ENCODE results near the gene ADAM12.

The ADAM12 gene

GRCh38 chr10:126398924-126399323 is 10.6 kb upstream of the ADAM12 start:
- Histone ChIP-seq H3K27ac (ENCODE audit: extremely low read depth, low read depth, low read length) (no peak overlapping the region), H3K36me3 (ENCODE audit: control insufficient read depth in 2 of 2, insufficient read depth in 1 of 2, low read length in 2 of 2) (no peaks in the 10 kb centered on the region), H3K4me3 (ENCODE audit: low read depth, low read length) (no peak overlapping the region), H3K9me3 (ENCODE audit: control insufficient read depth, insufficient read depth, low read depth, low read length) (no peaks in the 10 kb centered on the region), H3K4me1 (ENCODE audit: control insufficient read depth, insufficient read depth, low read length) (peaks cover 5% of the 10 kb centered on the region; the same call in 1 of the 2 replicates)
- no peak for TF ChIP-seq ZNF18 (tag by site-specific recombination; IDR thresholded peaks at IDR 0.05)
- TF ChIP-seq ZNF704 (tag by site-specific recombination; IDR thresholded peaks at IDR 0.05) = no peak
- no peak for TF ChIP-seq ZBTB7A (tag by site-specific recombination; IDR thresholded peaks at IDR 0.05; ENCODE audit: low read depth)
- TF ChIP-seq YY1 (tag by site-specific recombination; IDR thresholded peaks at IDR 0.05) = no peak
- no peak for TF ChIP-seq ZNF626 (tag by site-specific recombination; IDR thresholded peaks at IDR 0.05)
- no peak for TF ChIP-seq TRIM28 (IDR thresholded peaks at IDR 0.05; ENCODE audit: borderline replicate concordance, low read length)
- no peak for TF ChIP-seq ZNF596 (tag by site-specific recombination; IDR thresholded peaks at IDR 0.05)
- no peak for TF ChIP-seq KLF16 (tag by site-specific recombination; IDR thresholded peaks at IDR 0.05)
- no peak for TF ChIP-seq ZSCAN23 (tag by site-specific recombination; IDR thresholded peaks at IDR 0.05)
- no peak for TF ChIP-seq ZNF747 (tag by site-specific recombination; IDR thresholded peaks at IDR 0.05)
- no peak for TF ChIP-seq HOXA7 (CRISPR knock-in tag; IDR thresholded peaks at IDR 0.05; ENCODE audit: borderline replicate concordance)
- no peak for TF ChIP-seq ZNF248 (tag by site-specific recombination; IDR thresholded peaks at IDR 0.05)
- no peak for TF ChIP-seq ZBTB44 (tag by site-specific recombination; IDR thresholded peaks at IDR 0.05)
- TF ChIP-seq ZNF214 (tag by site-specific recombination; IDR thresholded peaks at IDR 0.05; ENCODE audit: borderline replicate concordance) = no peak
- TF ChIP-seq KLF1 (tag by site-specific recombination; IDR thresholded peaks at IDR 0.05) = no peak
- CTCF ChIA-PET = no interaction called here
- POLR2A ChIA-PET = no interaction called here

GRCh38 chr10:126398383-126398743 is 10.1 kb upstream of the ADAM12 start:
- CTCF ChIA-PET = interaction anchor here (0.5 kb wide), 1 partner anchor 251 kb away, joined by 3 read pairs; no protein-coding TSS in a partner anchor
- H3K27ac ChIP-seq (ENCODE audit: extremely low read depth, low read depth, low read length) = no peak overlapping the region
- peaks cover 5% of the 10 kb centered on the region; the same call in 1 of the 2 replicates for H3K4me1 ChIP-seq (ENCODE audit: control insufficient read depth, insufficient read depth, low read length)
- POLR2A ChIA-PET = no interaction called here
- no peaks in the 10 kb centered on the region for H3K9me3 ChIP-seq (ENCODE audit: control insufficient read depth, insufficient read depth, low read depth, low read length)
- H3K4me3 ChIP-seq (ENCODE audit: low read depth, low read length) = no peak overlapping the region
- no peaks in the 10 kb centered on the region for H3K36me3 ChIP-seq (ENCODE audit: control insufficient read depth in 2 of 2, insufficient read depth in 1 of 2, low read length in 2 of 2)
- 0 out of 2 replicates have a peak, but pooled peaks have one; percentile 3 for TF ChIP-seq ZEB2 (tag by site-specific recombination; IDR thresholded peaks at IDR 0.05)
- no peak for TF ChIP-seq ZNF155 (tag by site-specific recombination; IDR thresholded peaks at IDR 0.05)
- peak; percentile 8; the same call in 1 of the 2 replicates for TF ChIP-seq ZBTB21 (tag by site-specific recombination; IDR thresholded peaks at IDR 0.05)
- 0 out of 2 replicates have a peak, but pooled peaks have one; percentile 9 for TF ChIP-seq KLF8 (tag by site-specific recombination; IDR thresholded peaks at IDR 0.05)
- no peak for TF ChIP-seq ZNF19 (tag by site-specific recombination; IDR thresholded peaks at IDR 0.05; ENCODE audit: low read depth)
- TF ChIP-seq ZNF202 (tag by site-specific recombination; IDR thresholded peaks at IDR 0.05; ENCODE audit: borderline replicate concordance) = no peak
- no peak for TF ChIP-seq BCL11B (tag by site-specific recombination; IDR thresholded peaks at IDR 0.05; ENCODE audit: low read depth)
- 0 out of 2 replicates have a peak, but pooled peaks have one; percentile 7 for TF ChIP-seq PRDM10 (tag by site-specific recombination; IDR thresholded peaks at IDR 0.05)
- no peak for TF ChIP-seq ZNF175 (tag by site-specific recombination; IDR thresholded peaks at IDR 0.05)
- TF ChIP-seq ZNF138 (tag by site-specific recombination; IDR thresholded peaks at IDR 0.05; ENCODE audit: borderline replicate concordance) = no peak
- TF ChIP-seq YY1 (tag by site-specific recombination; IDR thresholded peaks at IDR 0.05) = no peak
- TF ChIP-seq ZNF830 (tag by site-specific recombination; IDR thresholded peaks at IDR 0.05; ENCODE audit: low read depth) = no peak
- 0 out of 2 replicates have a peak, but pooled peaks have one; percentile 15 for TF ChIP-seq ZNF362 (tag by site-specific recombination; IDR thresholded peaks at IDR 0.05)
- TF ChIP-seq ZNF324 (tag by site-specific recombination; IDR thresholded peaks at IDR 0.05) = no peak
